Vagina (tissue), 2 donors: Measurements from ENCODE around the gene DGKH. TPM values are rescaled to one million over a fixed set of nuclear protein-coding genes. Genes with fewer than 3 reads are reported as not detected.

Source experiments
- DNase-seq, 2 donors: peaks; one replicate each; pipeline ENCODE4 v3.0.0-alpha.2; 2017; ENCODE audit errors: extremely low spot score in 2 of 2
- H3K27ac ChIP-seq: fragments of 200-600 bp; sonication (generic); one replicate; pipeline ENCODE4 v1.5.1; 2019
- H3K27me3 ChIP-seq: fragments of 200-600 bp; sonication (generic); one replicate; pipeline ENCODE4 v1.5.1; 2019
- H3K36me3 ChIP-seq, 2 donors: fragments of 200-600 bp; sonication (generic); one replicate each; pipeline ENCODE4 v1.5.1; 2017 to 2019
- H3K4me1 ChIP-seq: fragments of 200-600 bp; sonication (generic); one replicate; pipeline ENCODE4 v1.5.1; 2019
- H3K4me3 ChIP-seq, 2 donors: fragments of 200-600 bp; sonication (generic); 1 replicate in 1 of 2; 2 replicates in 1 of 2; pipeline ENCODE4 v1.5.1; 2016 to 2019
- H3K9me3 ChIP-seq: fragments of 200-600 bp; sonication (generic); one replicate; pipeline ENCODE4 v1.5.1; 2019
- POLR2A ChIP-seq, 2 donors: fragments of 450-650 bp; IDR thresholded peaks; one replicate each; pipeline ENCODE4 v1.6.1; 2017; ENCODE audit warnings: antibody characterized with exemption in 2 of 2, mild to moderate bottlenecking in 2 of 2, moderate library complexity in 2 of 2
- POLR2AphosphoS5 ChIP-seq, 2 donors: sonication (generic); formaldehyde crosslinking; IDR thresholded peaks; one replicate each; pipeline ENCODE4 v1.9.0; 2017; ENCODE audit warnings: antibody characterized with exemption in 2 of 2, mild to moderate bottlenecking in 2 of 2, low read depth in 1 of 2; ENCODE audit not compliant: insufficient read depth in 1 of 2
- intact Hi-C: fragments of 100-400 bp; cut with DNase I; formaldehyde crosslinking; loops from one replicate; pipeline ENCODE4 v1.15.1; 2023
- total RNA-seq: library from RNA; depleted of rRNA; stranded (reverse); fragments of >200 nt; gene quantifications from one replicate; pipeline ENCODE4 v1.2.3, GENCODE V29; 2016
- TF ChIP-seq, protein P1 (sequence below), 3 experiments: fragments of 450-650 bp in 2 of 3; fragments of 200-600 bp in 1 of 3; sonication (generic) in 1 of 3; IDR thresholded peaks; one replicate each; pipeline ENCODE4 v1.5.1; 2017 to 2019; ENCODE audit warnings: antibody characterized with exemption in 3 of 3, mild to moderate bottlenecking in 2 of 3, moderate library complexity in 2 of 3

The DGKH gene
- total RNA-seq, 1 donor from 2014 or later: 29.7 TPM

DNA sequence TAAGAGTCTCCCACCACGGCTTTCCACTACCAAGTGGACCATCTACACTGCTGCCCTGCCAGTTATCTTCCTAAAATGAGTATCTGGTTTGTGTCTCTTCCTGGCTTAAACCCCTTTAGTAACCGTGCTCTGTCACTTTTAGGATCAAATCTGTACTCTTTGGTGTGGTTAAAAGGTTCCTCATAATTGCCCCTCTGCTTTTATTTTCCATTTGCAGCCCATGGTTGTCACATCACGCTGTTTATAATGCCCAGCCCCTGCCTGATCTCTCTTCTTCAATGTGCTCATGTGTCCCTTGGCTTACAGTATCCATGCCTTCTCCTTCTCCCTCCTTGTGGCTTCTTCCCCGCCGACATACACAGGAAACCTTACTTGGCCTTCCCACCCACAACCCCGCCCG is 100.1 kb downstream of the DGKH start:
- no peaks in the 10 kb centered on the region for H3K27me3 ChIP-seq

DNA sequence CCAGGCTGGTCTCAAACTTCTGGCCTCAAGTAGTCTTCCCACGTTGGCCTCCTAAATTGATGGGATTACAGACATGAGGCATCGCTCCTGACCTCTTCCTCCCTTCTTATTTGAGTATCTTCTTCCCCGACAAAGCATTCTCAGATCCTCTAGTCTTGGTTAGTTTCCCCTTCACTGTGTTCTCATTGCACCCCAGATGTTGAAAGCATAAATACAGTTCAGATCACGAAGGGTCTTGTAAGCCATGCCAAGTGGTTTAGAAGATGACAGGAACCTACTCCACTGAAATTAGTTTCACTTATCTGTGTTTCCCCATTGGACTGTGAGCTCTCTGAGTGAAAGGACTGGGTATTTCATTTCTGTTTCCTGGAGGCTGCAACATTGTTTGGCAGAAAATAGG is 100.7 kb downstream of the DGKH start:
- Histone ChIP-seq H3K27ac (no peak overlapping the region), H3K36me3 (no peaks in the 10 kb centered on the region), H3K4me3 (no peak overlapping the region), H3K27me3 (no peaks in the 10 kb centered on the region), H3K9me3 (no peaks in the 10 kb centered on the region), H3K4me1 (no peaks in the 10 kb centered on the region)
- intact Hi-C loops: no loop called here
- TF ChIP-seq POLR2AphosphoS5 (IDR thresholded peaks at IDR 0.05; ENCODE audit: insufficient read depth in 1 of 2, low read depth in 1 of 2) (no peak), POLR2A (IDR thresholded peaks at IDR 0.05) (no peak)
- TF ChIP-seq, protein P1, sequence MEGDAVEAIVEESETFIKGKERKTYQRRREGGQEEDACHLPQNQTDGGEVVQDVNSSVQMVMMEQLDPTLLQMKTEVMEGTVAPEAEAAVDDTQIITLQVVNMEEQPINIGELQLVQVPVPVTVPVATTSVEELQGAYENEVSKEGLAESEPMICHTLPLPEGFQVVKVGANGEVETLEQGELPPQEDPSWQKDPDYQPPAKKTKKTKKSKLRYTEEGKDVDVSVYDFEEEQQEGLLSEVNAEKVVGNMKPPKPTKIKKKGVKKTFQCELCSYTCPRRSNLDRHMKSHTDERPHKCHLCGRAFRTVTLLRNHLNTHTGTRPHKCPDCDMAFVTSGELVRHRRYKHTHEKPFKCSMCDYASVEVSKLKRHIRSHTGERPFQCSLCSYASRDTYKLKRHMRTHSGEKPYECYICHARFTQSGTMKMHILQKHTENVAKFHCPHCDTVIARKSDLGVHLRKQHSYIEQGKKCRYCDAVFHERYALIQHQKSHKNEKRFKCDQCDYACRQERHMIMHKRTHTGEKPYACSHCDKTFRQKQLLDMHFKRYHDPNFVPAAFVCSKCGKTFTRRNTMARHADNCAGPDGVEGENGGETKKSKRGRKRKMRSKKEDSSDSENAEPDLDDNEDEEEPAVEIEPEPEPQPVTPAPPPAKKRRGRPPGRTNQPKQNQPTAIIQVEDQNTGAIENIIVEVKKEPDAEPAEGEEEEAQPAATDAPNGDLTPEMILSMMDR (IDR thresholded peaks at IDR 0.05): no peak
- no peak for DNase-seq

More for the DNA sequence above, 100.1 kb downstream of the DGKH start:
- Histone ChIP-seq H3K27ac (no peak overlapping the region), H3K4me1 (no peaks in the 10 kb centered on the region), H3K4me3 (no peak overlapping the region), H3K36me3 (no peaks in the 10 kb centered on the region), H3K9me3 (no peaks in the 10 kb centered on the region)
- no peak for DNase-seq
- TF ChIP-seq POLR2A (IDR thresholded peaks at IDR 0.05) (no peak), POLR2AphosphoS5 (IDR thresholded peaks at IDR 0.05; ENCODE audit: insufficient read depth in 1 of 2, low read depth in 1 of 2) (no peak)
- TF ChIP-seq, protein P1 (IDR thresholded peaks at IDR 0.05): no peak
- intact Hi-C loops: loop anchor here (1.0 kb wide), 1 partner anchor 12 kb away; no protein-coding TSS in a partner anchor

DNA sequence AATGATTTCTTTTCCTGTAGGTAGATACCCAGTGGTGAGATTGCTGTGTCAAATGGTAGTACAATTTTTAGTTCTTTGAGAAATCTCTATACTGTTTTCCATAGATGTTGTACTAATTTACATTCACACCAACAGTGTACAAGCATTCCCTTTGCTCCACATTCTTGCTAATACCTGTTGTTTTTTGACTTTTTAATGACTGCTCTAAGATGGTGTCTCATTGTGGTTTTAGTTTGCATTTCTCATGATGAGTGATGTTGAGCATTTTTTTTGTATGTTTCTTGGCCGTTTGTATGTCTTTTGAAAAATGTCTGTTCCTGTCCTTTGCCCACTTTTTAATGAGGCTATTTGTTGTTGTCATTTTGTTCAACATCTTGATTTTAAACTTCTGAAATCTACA is 103.3 kb downstream of the DGKH start:
- DNase-seq: no peak
- TF ChIP-seq POLR2AphosphoS5 (IDR thresholded peaks at IDR 0.05; ENCODE audit: insufficient read depth in 1 of 2, low read depth in 1 of 2): no peak
- TF ChIP-seq, protein P1 (IDR thresholded peaks at IDR 0.05): no peak
- TF ChIP-seq POLR2A (IDR thresholded peaks at IDR 0.05): no peak
- H3K9me3 ChIP-seq: no peaks in the 10 kb centered on the region
- H3K4me3 ChIP-seq: no peak overlapping the region
- H3K36me3 ChIP-seq: peaks cover 0 to 11% of the 10 kb centered on the region in 2 donors
- no peaks in the 10 kb centered on the region for H3K27me3 ChIP-seq
- H3K27ac ChIP-seq: no peak overlapping the region
- no peaks in the 10 kb centered on the region for H3K4me1 ChIP-seq
- intact Hi-C loops: no loop called here

DNA sequence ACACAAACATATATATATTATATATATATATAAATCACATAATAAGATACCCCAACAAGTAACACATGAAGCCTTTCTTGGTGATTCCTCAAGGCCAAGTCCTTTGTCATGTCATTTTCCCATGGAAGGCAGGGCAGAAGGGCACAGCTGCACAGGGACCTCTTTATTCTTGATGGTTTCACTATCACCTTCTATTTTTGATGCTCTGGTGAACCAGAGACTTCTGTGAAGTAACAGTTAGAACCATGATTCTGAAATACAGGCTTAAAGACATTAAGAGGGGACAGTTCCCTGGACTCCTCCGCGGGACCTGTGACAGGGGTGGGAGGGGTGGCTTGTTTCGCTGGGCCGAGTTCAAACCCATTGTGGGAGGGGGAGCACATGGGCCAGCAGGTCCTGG is 104.0 kb downstream of the DGKH start:
- intact Hi-C loops: no loop called here
- no peaks in the 10 kb centered on the region for H3K27me3 ChIP-seq
- DNase-seq: no peak
- TF ChIP-seq POLR2A (IDR thresholded peaks at IDR 0.05): no peak
- no peak for TF ChIP-seq POLR2AphosphoS5 (IDR thresholded peaks at IDR 0.05; ENCODE audit: insufficient read depth in 1 of 2, low read depth in 1 of 2)
- TF ChIP-seq, protein P1 (IDR thresholded peaks at IDR 0.05): no peak
- no peaks in the 10 kb centered on the region for H3K9me3 ChIP-seq
- no peaks in the 10 kb centered on the region for H3K4me1 ChIP-seq
- H3K4me3 ChIP-seq: no peak overlapping the region
- peaks cover 0 to 15% of the 10 kb centered on the region in 2 donors for H3K36me3 ChIP-seq
- no peak overlapping the region for H3K27ac ChIP-seq

DNA sequence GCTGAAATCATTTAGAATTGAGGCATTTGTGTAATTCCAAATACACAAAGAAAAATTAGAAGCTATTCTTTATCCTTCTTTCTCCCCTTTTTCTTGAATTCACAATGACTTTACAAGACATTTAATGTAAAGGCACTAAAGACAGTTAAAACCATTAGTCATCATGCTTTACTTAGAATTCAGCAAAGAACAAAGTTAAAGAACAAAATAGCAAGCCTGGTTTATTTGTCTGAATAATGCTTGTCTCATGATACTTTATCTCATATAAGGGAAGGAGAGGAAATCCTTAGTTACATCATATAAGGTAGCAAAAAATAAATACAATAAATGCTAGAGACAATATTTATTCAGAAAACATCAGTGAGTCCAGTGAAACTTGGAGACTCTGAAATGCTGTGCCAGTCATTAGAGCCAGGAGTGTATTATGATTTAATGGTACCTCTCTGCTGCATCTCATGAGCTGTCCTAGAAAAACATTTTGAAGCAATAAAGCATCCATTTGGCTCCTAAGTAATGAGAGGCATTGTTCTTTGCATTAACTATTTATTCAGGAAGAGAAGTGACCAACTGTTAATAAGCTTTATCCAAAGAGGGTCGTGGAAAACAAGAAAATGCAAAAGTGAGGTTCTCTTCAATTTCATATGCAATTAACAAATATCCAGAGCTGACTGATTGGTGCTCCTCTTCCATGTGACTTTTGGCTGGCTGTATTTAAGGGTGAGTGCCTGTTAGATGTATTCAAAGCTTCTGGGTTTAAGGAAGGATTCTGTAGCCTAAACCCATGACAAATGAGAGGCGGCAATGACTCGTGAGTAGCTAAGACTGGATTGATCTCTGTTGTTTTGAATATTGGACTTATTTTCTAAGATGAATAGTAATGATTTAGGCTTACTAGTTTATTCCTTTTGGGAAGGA is 105.0 kb downstream of the DGKH start:
- H3K27ac ChIP-seq: no peak overlapping the region
- H3K4me1 ChIP-seq: no peaks in the 10 kb centered on the region
- no peak for DNase-seq
- no peaks in the 10 kb centered on the region for H3K9me3 ChIP-seq
- intact Hi-C loops: no loop called here
- no peak overlapping the region for H3K4me3 ChIP-seq
- H3K36me3 ChIP-seq: peaks cover 0 to 16% of the 10 kb centered on the region in 2 donors
- no peaks in the 10 kb centered on the region for H3K27me3 ChIP-seq
- no peak for TF ChIP-seq POLR2A (IDR thresholded peaks at IDR 0.05)
- TF ChIP-seq, protein P1 (IDR thresholded peaks at IDR 0.05): no peak
- no peak for TF ChIP-seq POLR2AphosphoS5 (IDR thresholded peaks at IDR 0.05; ENCODE audit: insufficient read depth in 1 of 2, low read depth in 1 of 2)
